Fibroblast of lung (primary cell): ENCODE results near the gene VDAC2.

Experiments used
- CTCF ChIP-seq, 2 donors: IDR thresholded peaks in 1 of 2; conservative IDR thresholded peaks in 1 of 2; 1 replicate in 1 of 2; 2 replicates in 1 of 2; pipeline ENCODE4 v1.5.1; 2011 to 2012; ENCODE audit warnings: low read length in 2 of 2, control low read depth in 1 of 2, inconsistent platforms in 1 of 2, low read depth in 1 of 2, mild to moderate bottlenecking in 1 of 2
- EZH2 ChIP-seq: IDR thresholded peaks from 2 replicates; pipeline ENCODE4 v1.5.1; 2012; ENCODE audit warnings: low read length, control low read depth, mild to moderate bottlenecking; ENCODE audit errors: missing control alignments

GRCh38 chr10:75175046-75175445 is 35.5 kb upstream of the VDAC2 start:
- TF ChIP-seq EZH2, result no peak
- no peak for TF ChIP-seq CTCF (conservative IDR thresholded peaks at IDR 0.05 in 1 of 2, IDR thresholded peaks at IDR 0.05 in 1 of 2; ENCODE audit: low read depth in 1 of 2, low read length in 2 of 2)
